HUES48 (cell line): ENCODE measurements around the gene CYP2B6.

Source experiments
- H3K27ac ChIP-seq: one replicate; pipeline ENCODE4 v1.7.0; 2013; ENCODE audit warnings: low read depth, low read length, inconsistent platforms
- H3K27me3 ChIP-seq: 2 replicates; pipeline ENCODE4 v1.6.1; 2013; ENCODE audit warnings: mild to moderate bottlenecking, low read length; ENCODE audit not compliant: control insufficient read depth, insufficient read depth
- H3K36me3 ChIP-seq: 2 replicates; pipeline ENCODE4 v1.6.1; 2013; ENCODE audit warnings: low read length; ENCODE audit not compliant: control insufficient read depth, insufficient read depth
- H3K4me1 ChIP-seq: 2 replicates; pipeline ENCODE4 v1.6.1; 2013; ENCODE audit warnings: mild to moderate bottlenecking, low read length; ENCODE audit not compliant: control insufficient read depth, insufficient read depth
- H3K4me3 ChIP-seq: 2 replicates; pipeline ENCODE4 v1.5.1; 2013; ENCODE audit warnings: mild to moderate bottlenecking, low read depth, low read length
- H3K9ac ChIP-seq: 2 replicates; pipeline ENCODE4 v1.6.1; 2013; ENCODE audit warnings: mild to moderate bottlenecking, low read depth, low read length, moderate library complexity
- H3K9me3 ChIP-seq: 2 replicates; pipeline ENCODE4 v1.6.1; 2013; ENCODE audit warnings: low read length; ENCODE audit not compliant: control insufficient read depth, insufficient read depth

CYP2B6 gene

DNA sequence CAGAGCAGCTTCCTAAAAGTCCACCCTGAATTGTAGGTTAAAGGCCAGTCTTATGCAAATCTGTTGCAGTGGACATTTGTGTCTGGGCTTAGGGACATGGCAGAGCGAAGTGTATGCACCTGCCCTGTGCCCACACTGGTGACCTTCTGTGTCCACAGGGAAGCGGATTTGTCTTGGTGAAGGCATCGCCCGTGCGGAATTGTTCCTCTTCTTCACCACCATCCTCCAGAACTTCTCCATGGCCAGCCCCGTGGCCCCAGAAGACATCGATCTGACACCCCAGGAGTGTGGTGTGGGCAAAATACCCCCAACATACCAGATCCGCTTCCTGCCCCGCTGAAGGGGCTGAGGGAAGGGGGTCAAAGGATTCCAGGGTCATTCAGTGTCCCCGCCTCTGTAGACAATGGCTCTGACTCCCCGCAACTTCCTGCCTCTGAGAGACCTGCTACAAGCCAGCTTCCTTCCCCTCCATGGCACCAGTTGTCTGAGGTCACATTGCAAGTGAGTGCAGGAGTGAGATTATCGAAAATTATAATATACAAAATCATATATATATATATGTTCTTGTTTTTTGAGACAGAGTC lies 25.5 kb downstream of the CYP2B6 start:
- H3K27me3 ChIP-seq: no peaks in the 10 kb centered on the region
- H3K9ac ChIP-seq: no peak overlapping the region
- no peaks in the 10 kb centered on the region for H3K4me1 ChIP-seq
- H3K4me3 ChIP-seq: no peak overlapping the region
- no peak overlapping the region for H3K27ac ChIP-seq
- no peaks in the 10 kb centered on the region for H3K36me3 ChIP-seq
- H3K9me3 ChIP-seq: no peaks in the 10 kb centered on the region

DNA sequence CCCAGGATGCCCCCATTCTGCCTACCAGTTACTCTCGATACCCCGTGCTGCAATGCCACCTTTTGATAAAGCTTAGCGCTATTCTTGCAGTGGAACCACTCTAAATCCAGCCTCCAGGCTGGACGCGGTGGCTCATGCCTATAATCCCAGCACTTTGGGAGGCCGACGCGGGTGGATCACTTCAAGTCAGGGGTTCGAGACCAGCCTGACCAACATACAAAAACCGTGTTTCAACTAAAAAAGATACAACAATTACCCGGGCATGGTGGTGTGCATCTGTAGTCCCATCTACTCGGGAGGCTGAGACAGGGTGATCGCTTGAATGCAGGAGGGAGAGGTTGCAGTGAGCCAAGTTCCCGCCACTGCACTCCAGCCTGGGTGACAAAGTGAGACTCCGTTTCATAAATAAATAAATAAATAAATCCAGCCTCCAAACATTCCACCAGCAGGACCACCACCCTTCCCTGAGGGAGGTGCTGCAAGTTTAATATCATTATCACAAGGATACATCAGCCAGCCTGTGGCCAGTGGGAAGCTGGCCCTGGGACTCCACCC lies 27.7 kb downstream of the CYP2B6 start:
- no peaks in the 10 kb centered on the region for H3K4me1 ChIP-seq
- no peak overlapping the region for H3K27ac ChIP-seq
- H3K4me3 ChIP-seq: no peak overlapping the region
- no peaks in the 10 kb centered on the region for H3K9me3 ChIP-seq
- no peaks in the 10 kb centered on the region for H3K27me3 ChIP-seq
- H3K36me3 ChIP-seq: no peaks in the 10 kb centered on the region
- H3K9ac ChIP-seq: no peak overlapping the region

- Histone ChIP-seq H3K9ac (no peak overlapping the region), H3K4me1 (no peaks in the 10 kb centered on the region), H3K27me3 (no peaks in the 10 kb centered on the region), H3K4me3 (no peak overlapping the region), H3K9me3 (no peaks in the 10 kb centered on the region), H3K27ac (no peak overlapping the region), H3K36me3 (no peaks in the 10 kb centered on the region)
Observed at GRCh38 chr19:41019346-41019745, 28.3 kb downstream of the CYP2B6 start.

DNA sequence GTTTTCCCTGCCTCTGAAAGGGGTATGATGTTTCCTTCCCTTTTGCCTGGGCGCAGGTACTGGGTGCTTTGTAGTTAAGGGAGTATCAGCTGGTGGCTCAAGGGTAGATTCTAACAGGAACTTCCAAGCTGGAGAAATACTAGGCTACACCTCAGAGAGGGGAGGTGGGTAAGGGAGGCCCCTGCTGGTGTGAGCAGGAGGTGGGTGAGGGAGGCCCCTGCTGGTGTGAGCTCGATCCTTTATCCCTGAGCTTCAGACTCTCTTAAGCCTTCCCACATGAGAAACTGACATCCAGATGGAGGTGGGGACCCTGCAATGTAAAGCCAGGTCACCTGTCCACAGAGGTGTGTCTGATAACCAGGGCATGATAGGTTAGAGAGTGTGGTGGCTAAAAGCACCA lies 32.1 kb downstream of the CYP2B6 start:
- H3K27ac ChIP-seq: no peak overlapping the region
- H3K9ac ChIP-seq: no peak overlapping the region
- H3K4me1 ChIP-seq: no peaks in the 10 kb centered on the region
- H3K4me3 ChIP-seq: no peak overlapping the region
- H3K27me3 ChIP-seq: 0 out of 2 replicates have a peak, but pooled peaks cover 11% of the 10 kb centered on the region
- H3K36me3 ChIP-seq: no peaks in the 10 kb centered on the region
- no peaks in the 10 kb centered on the region for H3K9me3 ChIP-seq

DNA sequence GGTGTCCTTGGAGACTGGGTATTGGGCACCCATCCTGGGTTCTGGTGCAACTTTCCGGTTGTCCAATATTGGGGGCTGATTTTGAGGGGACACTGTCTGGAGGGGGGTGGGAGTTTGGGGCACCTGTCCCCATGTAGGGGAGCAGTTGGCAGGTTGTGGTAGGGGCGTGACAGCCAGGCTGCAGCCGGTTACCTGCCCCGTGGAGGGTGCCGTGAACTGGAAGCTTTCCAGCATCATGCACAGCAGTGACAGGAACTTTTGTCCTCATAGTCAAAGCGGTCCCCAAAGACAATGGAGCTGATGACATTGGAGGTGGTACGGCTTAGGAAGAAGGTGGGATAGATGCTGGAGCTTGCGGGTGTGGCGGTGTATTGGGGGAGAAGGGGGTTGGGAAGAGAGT lies 34.3 kb downstream of the CYP2B6 start:
- Histone ChIP-seq H3K27me3 (0 out of 2 replicates have a peak, but pooled peaks cover 11% of the 10 kb centered on the region), H3K36me3 (no peaks in the 10 kb centered on the region), H3K9me3 (no peaks in the 10 kb centered on the region), H3K4me3 (no peak overlapping the region), H3K4me1 (no peaks in the 10 kb centered on the region), H3K9ac (no peak overlapping the region), H3K27ac (no peak overlapping the region)

DNA sequence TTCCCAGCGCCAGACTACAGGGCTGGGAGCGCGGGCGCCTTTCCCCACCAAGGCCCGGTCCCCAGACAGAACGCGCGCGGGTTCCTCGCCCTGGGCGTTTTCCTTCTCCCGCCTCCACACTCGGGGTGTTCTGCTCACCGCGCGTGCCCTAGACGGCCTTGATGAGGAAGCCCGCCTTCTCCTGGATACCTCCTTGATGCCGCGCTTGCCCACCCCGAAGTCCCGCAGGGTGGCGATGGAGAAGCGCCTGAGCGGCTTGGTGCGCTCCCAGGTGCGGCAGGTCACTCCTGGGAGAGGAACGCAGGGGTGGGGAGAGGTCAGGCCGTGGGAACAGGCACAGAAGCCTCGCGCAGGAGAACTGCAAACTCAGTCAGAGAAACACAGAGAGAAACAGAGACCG lies 34.8 kb downstream of the CYP2B6 start:
- Histone ChIP-seq H3K4me1 (no peaks in the 10 kb centered on the region), H3K36me3 (no peaks in the 10 kb centered on the region), H3K9me3 (no peaks in the 10 kb centered on the region), H3K27me3 (0 out of 2 replicates have a peak, but pooled peaks cover 11% of the 10 kb centered on the region), H3K4me3 (no peak overlapping the region), H3K27ac (no peak overlapping the region), H3K9ac (no peak overlapping the region)

DNA sequence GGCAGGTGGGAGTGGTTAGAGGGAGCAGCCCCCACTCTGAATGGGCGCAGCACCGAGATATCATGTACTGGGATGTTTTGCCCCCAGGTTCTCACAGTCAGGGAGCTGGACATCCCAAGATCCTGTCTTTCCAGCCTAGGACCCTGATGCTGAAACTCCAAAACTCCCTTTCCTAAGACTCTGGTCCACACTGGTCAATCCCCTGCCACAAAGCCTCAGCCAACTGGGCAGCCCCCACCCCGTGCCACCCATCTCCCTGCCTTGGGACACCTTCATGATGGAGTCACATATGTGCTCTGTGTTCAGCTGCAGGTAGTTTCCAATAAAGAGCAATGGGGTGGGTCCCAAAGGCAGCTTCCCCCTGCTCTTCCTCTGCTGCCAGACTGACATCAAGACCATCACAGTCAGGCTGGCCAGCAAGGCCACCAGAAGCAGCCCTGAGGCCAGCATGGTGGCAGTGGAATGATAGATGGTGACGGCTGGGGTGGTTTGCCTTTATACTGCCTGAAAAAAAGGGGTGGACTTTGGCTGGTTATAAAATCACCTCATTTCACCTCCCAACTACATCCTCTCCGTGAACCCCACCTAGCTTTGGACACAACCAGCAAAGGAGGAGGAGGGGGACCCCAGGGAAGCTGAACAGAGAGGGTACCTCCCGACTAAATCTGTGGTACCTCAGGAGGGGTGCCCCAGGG lies 36.3 kb downstream of the CYP2B6 start:
- H3K9ac ChIP-seq: no peak overlapping the region
- H3K4me1 ChIP-seq: no peaks in the 10 kb centered on the region
- H3K27me3 ChIP-seq: 0 out of 2 replicates have a peak, but pooled peaks cover 11% of the 10 kb centered on the region
- no peak overlapping the region for H3K4me3 ChIP-seq
- no peaks in the 10 kb centered on the region for H3K9me3 ChIP-seq
- H3K27ac ChIP-seq: no peak overlapping the region
- H3K36me3 ChIP-seq: no peaks in the 10 kb centered on the region

DNA sequence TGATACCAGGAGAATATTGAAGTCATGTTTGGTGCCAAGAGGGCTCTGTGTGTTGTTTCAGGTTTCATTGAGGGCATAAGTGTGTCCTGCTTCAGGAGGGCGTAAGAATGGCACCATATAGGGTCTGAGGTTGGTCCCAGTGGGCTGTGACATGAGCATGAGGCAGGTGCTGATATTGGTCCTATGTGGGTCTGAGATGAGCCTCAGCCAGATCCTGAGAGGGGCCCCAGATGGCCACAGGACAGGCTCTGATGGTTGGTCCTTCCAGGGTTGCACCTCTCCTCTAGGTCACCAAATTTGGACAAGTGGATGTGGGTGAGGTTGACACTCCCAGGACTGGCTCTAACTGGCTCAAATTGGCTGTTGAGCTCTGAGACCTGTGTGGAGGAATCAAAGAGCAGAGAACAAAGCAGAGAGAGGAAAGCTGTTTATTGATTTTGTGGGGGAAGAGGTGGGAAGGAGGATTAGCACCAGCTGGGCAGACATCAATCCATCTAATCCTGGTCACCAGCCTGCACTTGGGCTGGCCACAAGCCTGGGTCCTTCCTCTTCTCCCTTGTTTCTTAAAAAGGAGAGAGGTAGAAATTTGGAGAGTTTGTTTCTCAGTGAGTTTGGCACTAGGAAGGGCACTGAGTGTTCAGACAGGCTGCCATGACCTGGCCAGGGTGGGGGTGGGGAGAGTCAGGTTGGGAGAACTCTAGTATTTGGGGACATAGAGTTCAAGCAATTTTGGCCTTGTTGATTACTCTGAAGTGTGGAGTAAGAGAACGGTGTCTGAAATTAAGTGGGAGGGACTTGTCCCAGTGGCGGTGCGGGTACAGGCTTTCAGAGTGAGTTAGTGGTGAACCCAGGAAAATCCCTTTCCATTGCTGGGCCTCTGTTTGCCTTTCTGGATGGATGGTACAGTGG lies 38.7 kb downstream of the CYP2B6 start:
- Histone ChIP-seq H3K27ac (no peak overlapping the region), H3K9me3 (no peaks in the 10 kb centered on the region), H3K27me3 (0 out of 2 replicates have a peak, but pooled peaks cover 11% of the 10 kb centered on the region), H3K4me3 (no peak overlapping the region), H3K36me3 (no peaks in the 10 kb centered on the region), H3K9ac (no peak overlapping the region), H3K4me1 (0 out of 2 replicates have a peak, but pooled peaks cover 4% of the 10 kb centered on the region)

GRCh38 chr19:41030651-41031050 lies 39.6 kb downstream of the CYP2B6 start:
- no peaks in the 10 kb centered on the region for H3K36me3 ChIP-seq
- H3K4me1 ChIP-seq: 0 out of 2 replicates have a peak, but pooled peaks cover 4% of the 10 kb centered on the region
- H3K9ac ChIP-seq: no peak overlapping the region
- no peaks in the 10 kb centered on the region for H3K9me3 ChIP-seq
- no peak overlapping the region for H3K27ac ChIP-seq
- H3K4me3 ChIP-seq: no peak overlapping the region
- H3K27me3 ChIP-seq: 0 out of 2 replicates have a peak, but pooled peaks cover 8% of the 10 kb centered on the region

DNA sequence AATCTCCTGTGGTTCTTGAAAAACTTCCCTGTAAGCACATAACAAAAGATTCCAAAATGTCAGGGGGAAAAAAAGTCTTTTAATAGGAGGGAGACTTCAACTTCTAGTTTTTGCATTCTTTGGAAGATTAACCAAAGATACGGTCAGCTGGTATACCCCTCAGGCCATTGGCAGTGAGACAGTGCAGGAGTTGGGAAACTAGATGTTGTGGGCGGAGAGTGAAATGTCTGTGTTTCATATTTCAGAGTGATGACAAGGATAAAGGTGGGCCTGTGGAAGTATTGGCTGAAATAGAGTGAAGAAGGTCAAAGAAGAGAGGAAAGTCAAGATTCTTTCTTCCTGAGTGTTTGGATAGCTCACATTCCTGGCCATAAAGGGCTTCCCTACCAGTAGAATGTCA lies 40.8 kb downstream of the CYP2B6 start:
- H3K4me1 ChIP-seq: 0 out of 2 replicates have a peak, but pooled peaks cover 4% of the 10 kb centered on the region
- no peak overlapping the region for H3K9ac ChIP-seq
- H3K27me3 ChIP-seq: no peaks in the 10 kb centered on the region
- H3K4me3 ChIP-seq: no peak overlapping the region
- no peaks in the 10 kb centered on the region for H3K9me3 ChIP-seq
- H3K27ac ChIP-seq: no peak overlapping the region
- H3K36me3 ChIP-seq: no peaks in the 10 kb centered on the region
